Stimulated activated CD4-positive, alpha-beta T cell treated with anti-CD3 and anti-CD28 coated beads, TNF-alpha, amount 100 ng/mL, for 48 hours (primary cell): ENCODE data around the gene NBPF4.
A peak's percentile ranks its signal among the peaks of the same experiment; 100 is the strongest.
"Not testable (repeated sequence)": the region's sequence is repeated elsewhere in the genome, so short reads cannot be mapped to it uniquely, and the experiment has no call there.

Source experiments
- DNase-seq, 3 donors: peaks; one replicate each; pipeline ENCODE4 v3.0.0-alpha.2; 2020; ENCODE audit warnings: low read depth in 3 of 3

The NBPF4 gene

GRCh38 chr1:108209456-108210108 is 34.3 kb downstream of the NBPF4 start:
- DNase-seq = no peak

- no peak for DNase-seq
Observed at GRCh38 chr1:108208724-108209446, 35.0 kb downstream of the NBPF4 start.

GRCh38 chr1:108203582-108203981 is 40.3 kb downstream of the NBPF4 start:
- not testable (repeated sequence) for DNase-seq

- DNase-seq = no peak
Observed at GRCh38 chr1:108201687-108202086, 42.2 kb downstream of the NBPF4 start.

GRCh38 chr1:108200687-108201051 is 43.2 kb downstream of the NBPF4 start:
- DNase-seq = peak in 2 of 3 donors; percentile 26 to 34

- peak; percentile 41 to 55 (median 52) for DNase-seq
Observed at GRCh38 chr1:108199781-108200686, 43.8 kb downstream of the NBPF4 start, which contains the start of gene SLC25A24. Gene SLC25A24, minus strand, starts transcription at chr1:108200343. Its CDS starts 205 bp downstream, at chr1:108200138.

- DNase-seq = no peak
Observed at GRCh38 chr1:108199201-108199691, 44.6 kb downstream of the NBPF4 start.

GRCh38 chr1:108194051-108194450 is 49.8 kb downstream of the NBPF4 start:
- DNase-seq = no peak

GRCh38 chr1:108193333-108193732 is 50.5 kb downstream of the NBPF4 start:
- DNase-seq = no peak

GRCh38 chr1:108192581-108192980 is 51.3 kb downstream of the NBPF4 start:
- DNase-seq = no peak

GRCh38 chr1:108190686-108191416 is 53.0 kb downstream of the NBPF4 start:
- DNase-seq = no peak

GRCh38 chr1:108190001-108190634 is 53.8 kb downstream of the NBPF4 start:
- no peak for DNase-seq

GRCh38 chr1:108188801-108189200 is 55.1 kb downstream of the NBPF4 start:
- no peak for DNase-seq

- DNase-seq = no peak
Observed at GRCh38 chr1:108182959-108183700, 60.7 kb downstream of the NBPF4 start.

GRCh38 chr1:108179018-108179417 is 64.9 kb downstream of the NBPF4 start:
- no peak for DNase-seq
